T follicular helper cell (primary cell): ENCODE results near the gene SH2B3.
"Not testable (repeated sequence)": the region's sequence is repeated elsewhere in the genome, so short reads cannot be mapped to it uniquely, and the experiment has no call there.

Experiments
- DNase-seq: peaks from one replicate; pipeline ENCODE4 v3.0.0-alpha.2; 2020; ENCODE audit warnings: low read depth

Gene SH2B3

DNA sequence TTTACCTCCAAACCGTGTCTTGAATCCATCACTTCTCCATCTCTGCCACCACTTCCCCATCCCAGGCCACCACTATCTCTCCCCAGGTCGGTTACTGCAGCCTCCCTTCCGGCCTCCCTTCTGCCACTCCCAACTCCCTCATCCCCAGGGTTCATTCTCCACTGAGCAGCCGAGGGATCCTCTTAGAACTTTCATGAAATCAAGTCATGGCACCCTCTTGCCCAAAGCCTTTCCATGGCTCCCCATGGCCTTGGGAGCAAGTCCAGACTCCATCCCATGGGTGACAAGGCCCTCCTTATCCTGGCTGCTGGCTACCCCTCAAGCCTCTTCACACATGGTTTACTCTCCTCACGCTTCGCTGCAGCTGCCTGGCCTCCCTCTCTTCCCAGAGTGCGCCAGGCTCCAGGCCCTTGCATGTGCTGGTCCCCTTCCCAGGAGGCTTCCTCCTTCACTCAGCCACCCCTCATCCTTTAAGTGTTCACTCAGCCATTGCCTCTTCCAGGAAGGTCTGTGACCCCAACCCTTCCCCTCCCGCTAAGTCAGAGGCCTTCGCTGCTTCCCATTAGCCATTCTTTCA is 17.9 kb upstream of the SH2B3 start:
- DNase-seq = no peak

DNA sequence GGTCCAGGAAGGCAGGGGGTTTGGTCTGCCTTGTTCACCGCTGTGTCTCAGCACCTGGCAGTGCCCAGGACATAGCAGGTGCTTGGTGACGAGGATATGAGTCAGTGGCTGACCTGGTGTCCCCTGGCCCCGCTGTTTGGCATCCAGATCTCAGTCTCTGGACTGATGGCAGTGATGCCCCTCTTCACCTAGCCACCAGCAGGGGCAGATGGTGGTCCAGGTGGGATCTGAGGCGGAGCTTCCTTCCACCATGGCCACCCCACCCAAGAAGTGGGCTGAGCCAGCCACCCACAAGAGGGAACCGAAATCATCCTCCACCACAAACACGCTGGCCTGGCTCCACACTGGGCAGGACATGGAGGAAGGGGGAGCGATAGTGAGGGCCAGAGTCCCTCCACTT is 16.1 kb upstream of the SH2B3 start:
- no peak for DNase-seq

DNA sequence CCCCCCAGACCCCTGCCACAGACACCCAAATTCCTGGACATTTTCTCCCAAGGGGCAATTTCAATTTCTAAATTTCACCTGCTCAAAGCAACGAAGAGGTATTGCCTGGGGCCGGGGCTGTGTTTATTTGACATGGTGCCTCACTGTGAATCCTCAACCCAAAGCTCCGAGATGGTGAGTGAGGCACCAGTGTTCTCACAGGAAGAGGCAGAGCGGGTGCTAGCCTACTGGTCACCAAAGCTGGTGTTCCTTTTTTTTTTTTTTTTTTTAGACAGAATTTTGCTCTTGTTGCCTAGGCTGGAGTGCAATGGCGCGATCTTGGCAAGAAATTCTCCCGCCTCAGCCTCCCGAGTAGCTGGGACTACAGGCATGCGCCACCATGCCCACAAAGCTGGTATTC is 14.8 kb upstream of the SH2B3 start:
- no peak for DNase-seq

DNA sequence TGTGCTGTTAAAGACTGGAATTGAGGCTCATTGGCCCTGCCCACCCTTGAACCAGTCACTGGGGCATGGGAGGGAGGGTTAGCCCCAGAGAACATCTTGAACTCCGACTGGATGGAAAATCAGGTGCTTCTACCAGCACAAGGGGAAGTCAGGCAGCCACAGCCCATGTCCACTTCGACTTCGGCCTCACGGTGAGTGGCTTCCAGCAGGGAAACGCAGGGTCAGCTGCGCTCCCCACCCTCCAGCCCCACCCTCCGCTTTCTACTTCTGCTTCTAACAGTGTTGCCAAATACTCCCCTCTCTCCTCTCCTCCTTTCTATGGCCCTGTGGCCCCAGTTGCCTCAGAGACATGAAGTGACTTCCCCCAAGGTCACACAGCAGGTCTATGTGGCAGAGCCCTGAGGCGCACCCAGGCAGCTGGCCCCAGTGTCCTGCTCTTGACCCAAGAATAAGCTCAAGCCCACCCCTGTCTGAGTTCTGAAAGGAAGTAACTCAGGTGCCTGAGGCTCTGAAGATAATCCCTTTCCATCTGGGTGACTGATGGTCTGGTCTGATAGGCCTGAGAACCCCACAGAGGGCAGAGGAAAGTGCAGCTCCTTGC is 11.9 kb upstream of the SH2B3 start:
- DNase-seq = no peak

DNA sequence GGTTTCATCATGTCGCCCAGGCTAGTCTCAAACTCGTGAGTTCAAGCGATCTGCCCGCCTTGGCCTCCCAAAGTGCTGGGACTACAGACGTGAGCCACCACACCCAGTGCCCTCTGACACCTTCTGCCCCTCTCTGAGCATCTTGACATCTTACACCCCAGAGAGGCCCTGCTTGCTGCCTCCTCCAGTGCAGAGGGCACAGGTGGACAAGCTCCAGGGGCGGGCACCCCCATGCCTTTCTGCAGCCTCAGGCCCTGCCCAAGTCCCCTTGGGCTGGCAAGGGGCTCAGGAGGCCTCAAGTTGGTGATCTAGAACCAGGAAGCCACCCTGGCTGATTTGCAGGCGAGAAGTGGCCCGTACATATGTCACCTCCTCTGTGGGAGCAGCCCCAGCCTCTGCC is 11.2 kb upstream of the SH2B3 start:
- no peak for DNase-seq

DNA sequence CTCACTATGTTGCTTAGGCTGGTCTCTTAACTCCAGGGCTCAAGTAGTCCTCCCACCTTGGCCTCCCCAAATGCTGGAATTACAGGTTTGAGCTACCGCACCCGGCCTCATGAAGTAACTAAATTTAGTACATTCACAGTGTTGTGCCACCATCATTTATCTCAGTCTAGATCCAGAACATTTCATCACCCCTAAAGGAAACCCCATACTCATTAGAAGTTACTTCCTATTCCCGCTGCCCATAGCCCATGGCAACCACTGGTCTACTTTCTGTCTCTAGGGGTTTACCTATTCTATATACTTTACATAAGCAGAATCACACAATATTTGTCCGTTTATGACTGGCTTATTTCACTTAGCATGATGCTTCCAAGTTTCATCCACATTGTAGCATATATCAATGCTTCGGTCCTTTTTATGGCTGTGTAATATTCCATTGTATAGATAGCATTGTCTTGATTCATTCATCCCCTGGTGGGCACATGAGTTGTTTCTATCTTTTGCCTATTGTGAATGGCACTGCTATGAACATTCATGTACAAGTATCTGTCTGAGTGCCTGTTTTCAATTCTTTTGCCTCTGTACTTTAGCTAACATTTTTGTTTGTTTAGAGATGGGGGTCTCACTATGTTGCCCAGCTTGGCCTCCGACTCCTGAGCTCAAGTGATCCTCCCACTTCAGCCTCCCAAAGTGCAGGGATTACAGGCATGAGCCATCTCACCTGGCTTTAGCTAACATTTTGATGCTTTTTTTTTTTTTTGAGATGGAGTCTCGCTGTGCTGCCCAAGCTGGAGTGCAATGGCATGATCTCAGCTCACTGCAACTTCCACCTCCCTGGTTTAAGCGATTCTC is 10.2 kb upstream of the SH2B3 start:
- DNase-seq = no peak

DNA sequence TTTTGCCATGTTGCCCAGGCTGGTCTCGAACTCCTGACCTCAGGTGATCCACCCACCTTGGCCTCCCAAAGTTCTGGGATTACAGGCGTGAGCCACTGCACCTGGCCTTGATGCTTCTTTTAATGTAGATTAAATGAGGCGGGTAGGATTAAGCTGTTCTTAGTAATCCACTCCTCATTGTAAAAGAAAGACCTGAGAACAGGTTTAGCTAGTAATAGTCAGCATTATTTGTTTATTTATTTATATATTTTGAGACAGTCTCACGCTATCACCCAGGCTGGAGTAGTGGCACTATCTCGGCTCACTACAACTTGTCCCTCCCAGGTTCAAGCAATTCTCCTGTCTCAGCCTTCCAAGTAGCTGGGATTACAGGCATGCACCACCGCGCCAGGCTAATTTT is 9.5 kb upstream of the SH2B3 start:
- not testable (repeated sequence) for DNase-seq

DNA sequence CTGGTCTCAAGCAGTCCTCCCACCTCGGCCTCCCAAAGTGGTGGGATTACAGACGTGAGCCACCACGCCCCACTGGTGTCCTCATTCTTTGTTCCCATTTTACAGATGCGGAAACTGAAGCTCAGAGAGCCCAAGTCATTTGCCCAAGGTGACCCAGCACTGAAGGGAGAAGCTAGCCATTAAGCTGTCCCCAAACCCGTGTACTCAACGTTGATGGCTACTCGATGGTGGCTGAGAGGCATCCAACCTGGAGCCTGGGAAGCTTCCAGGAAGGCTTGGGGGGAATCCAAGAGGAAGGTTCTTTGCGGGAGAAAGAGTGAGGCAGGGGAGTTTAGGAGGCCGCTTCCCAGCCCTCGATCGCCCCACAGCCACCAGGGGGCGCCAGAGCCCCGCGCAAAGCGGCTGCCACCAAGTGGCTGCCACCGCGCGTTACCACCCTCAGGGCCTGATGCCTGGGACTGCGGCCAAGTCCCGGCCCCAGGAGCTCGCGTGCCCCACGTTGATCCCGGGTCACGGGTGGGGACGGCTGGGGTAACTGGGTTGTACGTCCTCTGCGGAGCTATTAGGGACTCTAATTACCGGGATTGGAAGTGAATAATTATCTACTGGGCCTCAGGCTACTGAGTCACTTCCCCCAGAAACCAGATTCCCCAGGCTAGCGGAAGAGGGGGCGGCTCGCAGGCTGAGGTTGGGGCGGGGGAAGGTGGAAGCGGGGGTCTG is 8.8 kb upstream of the SH2B3 start:
- DNase-seq = peak; percentile 79

DNA sequence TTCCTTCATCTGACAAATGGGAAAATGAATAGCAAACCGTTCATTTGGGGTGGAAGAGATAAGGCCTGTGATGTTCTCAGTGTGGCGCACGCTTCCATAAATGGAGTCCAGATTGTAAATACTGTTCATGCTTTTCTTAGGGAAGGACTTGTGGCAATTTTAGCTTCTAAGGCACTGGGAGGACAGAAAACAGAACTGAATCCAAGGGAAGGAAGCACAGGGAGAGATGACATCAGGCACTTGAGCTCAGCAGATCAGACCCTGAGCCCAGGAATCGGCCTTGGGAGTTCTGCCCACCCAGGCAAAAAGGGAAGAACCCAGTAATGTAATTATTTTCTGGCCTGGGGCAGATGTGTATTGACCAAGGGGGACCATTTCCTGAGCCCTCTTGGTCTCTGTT is 7.2 kb upstream of the SH2B3 start:
- DNase-seq = no peak

DNA sequence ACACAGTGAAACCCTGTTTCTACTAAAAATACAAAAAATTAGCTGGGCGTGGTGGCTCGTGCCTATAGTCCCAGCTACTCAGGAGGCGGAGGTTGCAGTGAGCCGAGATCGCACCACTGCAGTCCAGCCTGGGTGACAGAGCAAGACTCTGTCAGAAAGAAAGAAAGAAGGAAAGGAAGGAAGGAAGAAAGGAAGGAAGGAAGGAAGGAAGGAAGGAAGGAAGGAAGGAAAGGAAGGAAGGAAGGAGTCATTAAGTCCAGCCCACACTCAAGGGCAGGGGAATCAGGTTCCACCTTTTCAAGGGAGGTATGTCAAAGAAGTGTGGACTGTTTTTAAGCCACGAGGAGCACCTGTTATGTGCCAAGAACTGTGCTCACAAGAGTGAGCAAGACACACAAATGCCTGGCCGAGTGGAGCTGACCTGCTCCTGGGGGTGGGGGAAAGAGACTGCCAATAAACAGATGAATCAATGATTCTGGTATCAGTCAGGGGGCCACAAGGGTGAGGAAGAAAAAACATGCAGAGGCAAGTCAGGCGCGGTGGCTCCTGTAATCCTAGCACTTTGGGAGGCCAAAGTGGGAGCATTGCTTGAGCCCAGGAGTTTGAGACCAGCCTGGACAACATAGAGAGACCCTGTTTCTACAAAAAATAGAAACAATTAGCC is 5.8 kb upstream of the SH2B3 start:
- not testable (repeated sequence) for DNase-seq

DNA sequence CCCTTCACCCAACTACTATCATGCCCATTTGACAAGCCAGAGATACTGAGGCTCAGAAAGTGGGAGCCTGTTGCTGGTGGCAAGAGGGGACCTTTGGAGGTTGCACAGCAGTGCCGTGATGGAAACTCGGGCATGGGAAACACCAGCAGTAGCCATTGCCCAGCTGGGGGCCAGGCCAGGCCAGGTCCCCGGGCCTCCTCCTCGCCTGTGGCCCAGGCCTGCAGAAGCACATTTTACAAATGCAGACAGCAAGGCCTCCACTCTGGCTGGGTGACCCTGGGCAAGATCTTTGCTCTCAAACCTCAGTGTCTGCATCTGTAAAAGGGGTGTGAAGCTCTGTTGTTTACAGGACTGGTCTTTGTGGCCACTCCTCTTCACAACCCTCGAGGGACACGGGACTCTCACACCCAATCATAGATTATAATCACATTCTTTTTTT is 4.5 kb upstream of the SH2B3 start:
- no peak for DNase-seq

DNA sequence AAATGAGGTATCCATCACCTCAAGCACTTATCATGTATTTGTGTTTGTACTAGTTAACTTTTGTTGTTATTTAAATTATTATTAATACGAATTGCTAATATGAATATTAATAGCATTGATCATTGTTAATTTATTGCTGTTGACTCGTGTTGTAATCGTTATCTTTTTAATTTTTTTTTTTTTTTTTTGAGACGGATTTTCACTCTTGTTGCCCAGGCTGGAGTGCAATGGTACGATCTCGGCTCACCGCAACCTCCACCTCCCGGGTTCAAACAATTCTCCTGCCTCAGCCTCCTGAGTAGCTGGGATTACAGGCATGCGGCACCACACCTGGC is 3.3 kb upstream of the SH2B3 start:
- DNase-seq = not testable (repeated sequence)

DNA sequence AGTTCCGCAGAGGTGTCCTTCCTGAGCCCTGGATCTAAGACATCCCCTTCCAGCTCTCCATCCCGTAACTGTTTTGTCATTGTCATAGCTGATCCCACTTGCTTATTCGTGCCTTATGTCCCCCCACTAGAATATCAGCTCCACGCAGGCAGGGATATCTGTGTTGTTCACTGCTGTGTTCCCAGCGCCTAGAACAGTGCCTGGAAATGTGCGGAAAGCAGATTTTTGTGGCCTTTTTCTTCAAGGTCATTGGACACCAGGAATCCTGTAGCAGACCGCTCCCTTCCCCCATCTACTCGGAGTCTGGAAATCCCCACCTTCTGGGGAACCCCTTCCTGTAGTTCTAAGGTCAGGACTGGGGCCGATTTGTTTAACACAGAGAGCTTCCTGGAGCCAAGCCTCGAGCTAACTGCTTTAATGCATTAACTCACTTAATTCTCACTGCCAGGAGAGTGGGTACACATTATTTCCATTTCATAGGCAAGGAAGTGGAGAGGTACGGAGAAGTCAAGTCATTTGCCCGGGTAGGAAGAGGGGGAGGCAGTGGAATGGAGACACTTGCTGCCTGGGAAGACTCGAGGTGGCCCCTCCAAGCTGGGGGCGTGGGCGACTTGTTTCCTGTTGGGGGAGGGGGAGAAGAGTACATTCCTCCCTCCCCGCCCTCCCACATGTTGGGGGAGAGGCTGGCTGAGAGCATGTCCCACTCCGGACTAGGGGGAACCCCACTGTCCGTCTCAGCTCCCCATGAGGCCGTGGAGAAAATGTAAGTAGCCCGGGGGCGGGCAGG is 1.2 kb upstream of the SH2B3 start:
- DNase-seq = no peak

DNA sequence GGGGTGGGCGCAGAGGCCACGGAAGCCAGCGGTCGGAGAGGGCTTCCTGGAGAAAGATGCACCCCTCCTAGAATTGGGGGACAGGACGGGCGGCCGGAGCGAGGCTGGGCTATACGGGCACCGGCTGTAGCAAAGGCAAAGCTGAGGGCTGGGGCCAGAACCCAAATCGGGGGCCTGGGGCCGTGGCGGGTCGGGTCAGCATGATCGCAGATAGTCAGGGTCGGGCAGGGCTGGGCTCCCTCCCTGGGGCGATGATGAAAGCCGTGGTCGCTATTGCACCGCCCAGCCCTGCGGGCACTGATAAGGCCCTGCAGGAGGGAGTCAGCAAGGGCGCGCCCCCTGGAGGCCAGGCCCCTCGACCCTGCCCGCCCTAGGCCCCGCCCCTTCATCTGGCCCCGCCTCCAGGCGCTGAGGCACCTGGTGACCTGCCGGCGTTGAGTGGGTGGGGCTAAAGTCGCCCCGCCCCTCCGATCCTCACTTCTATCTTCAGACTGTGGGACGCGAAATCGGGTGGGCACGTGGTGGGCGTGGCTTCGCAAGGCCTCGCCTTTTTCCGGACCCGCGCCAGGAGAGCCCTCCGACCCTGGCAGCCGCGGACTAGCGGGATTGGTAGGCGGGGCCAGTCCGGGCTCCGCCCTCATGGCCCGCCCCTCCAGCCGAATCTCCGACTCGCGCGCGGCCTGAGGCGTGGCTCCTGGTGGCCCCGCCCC is 419 bp upstream of the SH2B3 start:
- DNase-seq = peak; percentile 98

DNA sequence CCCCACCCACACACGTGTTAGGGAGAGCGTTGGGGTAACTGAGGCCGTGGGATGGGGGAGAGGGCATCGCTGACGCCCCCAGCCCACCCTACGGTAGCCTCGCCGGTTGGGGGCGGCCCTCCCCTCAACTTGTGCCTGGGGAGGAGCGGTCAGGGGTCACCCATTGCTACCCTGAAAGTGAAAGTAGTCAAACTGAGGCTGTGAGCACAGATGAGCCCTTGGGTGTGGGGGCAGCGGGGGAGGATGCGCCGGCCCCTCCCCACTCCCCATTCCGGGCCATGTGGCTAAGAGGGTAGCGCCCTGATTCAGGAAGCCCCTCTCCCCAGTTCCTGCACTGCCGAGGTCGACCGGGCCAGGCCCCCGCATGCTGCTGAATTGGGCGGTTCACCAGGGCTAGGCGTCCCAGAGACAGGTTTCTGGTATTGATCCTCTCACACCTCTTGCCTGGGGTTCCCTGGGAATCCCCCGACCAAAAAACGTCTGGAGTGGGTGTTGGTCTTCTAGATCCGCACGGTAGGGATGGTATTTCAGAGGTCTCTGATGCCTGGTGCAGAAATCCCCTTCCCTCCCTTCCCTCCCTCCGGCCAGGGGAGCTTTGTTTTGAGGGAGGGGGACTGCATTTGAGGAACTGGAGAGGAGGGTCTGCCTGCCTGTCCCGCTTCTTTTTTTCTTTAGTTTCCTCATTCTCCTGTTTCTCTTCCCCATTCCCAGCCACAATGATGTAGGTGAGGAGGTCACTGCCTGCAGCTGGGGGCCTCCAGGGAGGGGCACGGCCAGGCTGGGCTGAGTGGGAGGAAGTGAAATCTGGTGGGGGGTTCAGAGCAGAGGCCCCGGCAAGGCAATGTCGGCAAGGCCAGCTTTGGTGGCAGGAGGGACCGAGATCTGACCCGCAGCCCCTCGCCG is 1.0 kb downstream of the SH2B3 start:
- DNase-seq = peak; percentile 28

DNA sequence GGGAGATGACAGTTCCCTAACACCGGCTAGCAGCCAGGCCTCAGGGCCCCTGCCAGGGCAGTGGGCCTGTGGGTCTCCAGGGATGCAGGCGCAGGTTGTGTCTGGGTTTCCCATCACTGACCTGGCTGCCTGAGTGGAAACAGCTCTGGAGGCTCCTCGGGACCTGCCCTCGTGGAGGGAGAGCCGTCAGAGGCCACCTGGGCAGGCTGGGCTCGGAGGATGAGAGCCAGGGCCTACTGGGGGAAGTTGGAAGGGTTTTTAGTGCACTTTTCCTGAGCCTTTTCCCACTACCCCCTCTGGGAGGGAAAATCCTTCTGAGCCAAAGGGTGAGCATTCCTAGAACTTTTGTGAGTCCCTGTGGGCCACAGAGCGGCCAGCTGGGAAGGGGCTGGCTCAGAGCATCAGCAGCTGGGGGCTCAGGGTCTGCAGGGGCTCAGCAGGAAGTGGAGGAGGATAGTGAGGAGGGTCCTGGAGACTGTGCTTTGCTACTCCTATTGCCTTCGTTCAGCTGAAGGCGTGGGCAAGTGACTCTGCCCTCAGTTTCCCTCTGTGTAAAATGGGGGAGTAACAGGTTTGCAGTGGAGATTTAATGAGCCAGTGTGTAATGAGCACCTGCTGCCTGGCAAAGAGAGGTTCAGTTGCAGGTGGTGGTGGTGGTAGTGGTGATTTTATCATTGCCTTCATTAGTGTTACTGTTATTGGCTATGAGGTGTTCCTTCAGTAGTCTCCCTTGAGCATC is 1.8 kb downstream of the SH2B3 start:
- no peak for DNase-seq

DNA sequence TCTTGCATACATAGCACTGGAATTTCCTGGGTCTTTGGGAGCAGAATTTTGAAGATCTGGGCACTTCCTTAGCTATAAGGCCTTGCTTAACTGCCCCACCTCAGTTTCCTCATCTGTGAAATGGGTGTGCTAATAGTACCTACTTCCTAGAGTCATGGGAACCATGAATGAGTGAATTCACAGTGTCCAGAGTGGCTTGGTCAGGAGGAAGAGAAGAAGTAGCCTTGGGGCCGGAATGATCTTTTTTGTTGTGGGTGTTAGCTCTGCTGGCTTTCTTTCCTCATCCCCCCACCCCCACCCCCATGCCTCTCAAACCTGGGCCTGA is 2.4 kb downstream of the SH2B3 start:
- DNase-seq = no peak

DNA sequence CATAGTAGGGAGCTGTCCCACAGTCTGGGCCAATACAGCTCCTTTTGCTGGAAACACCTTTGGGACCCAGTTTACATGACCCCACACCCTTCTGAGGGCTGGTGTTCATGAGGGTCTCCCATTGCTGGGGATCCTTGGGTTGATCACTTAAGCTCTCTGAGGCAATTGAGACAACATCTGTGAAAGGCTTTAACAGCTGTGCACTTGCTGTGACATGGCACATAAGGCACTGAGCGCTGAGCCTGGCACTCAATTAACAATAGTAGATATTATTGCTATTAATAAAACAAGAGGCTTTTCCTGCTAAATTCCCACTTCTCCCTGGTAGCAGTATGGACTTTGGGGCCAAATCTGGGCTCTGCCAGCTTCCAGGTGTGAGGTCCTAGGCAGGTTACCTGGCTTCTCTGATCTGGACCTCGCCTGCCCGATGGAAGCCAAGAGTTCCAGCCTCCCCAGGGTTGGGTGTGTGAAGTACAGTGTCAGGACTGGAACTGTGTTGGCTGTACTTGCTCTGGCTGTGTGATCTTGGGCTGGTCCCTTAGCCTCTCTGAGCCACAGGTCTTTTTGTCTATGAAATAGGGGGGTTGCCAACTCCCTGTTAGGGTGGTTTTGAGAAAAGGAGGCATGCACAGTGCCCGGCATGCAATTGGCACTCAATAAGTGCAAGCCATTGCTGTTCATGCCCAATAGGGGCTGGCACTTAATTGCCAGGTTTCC is 3.1 kb downstream of the SH2B3 start:
- no peak for DNase-seq

DNA sequence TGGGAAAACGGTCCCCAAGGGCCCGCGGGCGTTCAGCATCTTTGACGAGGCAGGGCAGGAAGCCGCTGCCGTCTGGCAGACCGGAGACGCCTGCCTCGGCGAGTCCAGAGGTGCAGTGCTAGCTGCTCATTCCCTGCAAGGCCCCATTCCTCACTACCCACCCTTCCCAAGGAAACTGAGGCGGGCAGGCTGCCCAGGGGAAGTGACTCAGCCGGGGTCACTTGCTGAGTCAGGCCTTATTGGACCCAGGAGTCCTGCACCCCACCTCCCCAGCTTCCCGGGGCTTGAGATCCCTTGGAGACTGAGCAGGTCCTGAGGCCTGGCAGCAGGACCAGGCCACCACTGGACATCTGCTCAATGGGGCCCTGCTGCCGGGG is 3.7 kb downstream of the SH2B3 start:
- DNase-seq = no peak
